Colonic mucosa (tissue), 4 donors: ENCODE data around the gene XPO6. TPM values are rescaled to one million over a fixed set of nuclear protein-coding genes. Genes with fewer than 3 reads are reported as not detected.

ENCODE experiments used
- DNase-seq: peaks from one replicate; pipeline ENCODE4 v3.0.0-alpha.2; 2020
- H3K27ac ChIP-seq: fragments of 200-600 bp; one replicate; pipeline ENCODE4 v1.8.0; 2021
- H3K27me3 ChIP-seq: fragments of 200-600 bp; one replicate; pipeline ENCODE4 v1.8.0; 2021
- H3K36me3 ChIP-seq: fragments of 200-600 bp; one replicate; pipeline ENCODE4 v1.8.0; 2021
- H3K4me1 ChIP-seq: fragments of 200-600 bp; one replicate; pipeline ENCODE4 v1.8.0; 2021; ENCODE audit warnings: mild to moderate bottlenecking
- H3K4me3 ChIP-seq: fragments of 200-600 bp; one replicate; pipeline ENCODE4 v1.8.0; 2021
- H3K9ac ChIP-seq, 2 donors: one replicate each; pipeline ENCODE4 v1.7.0; 2013; ENCODE audit warnings: control low read depth in 2 of 2, low read depth in 2 of 2, low read length in 2 of 2
- H3K9me3 ChIP-seq: fragments of 200-600 bp; one replicate; pipeline ENCODE4 v1.8.0; 2021
- CTCF ChIP-seq: fragments of 200-600 bp; IDR thresholded peaks from one replicate; pipeline ENCODE4 v1.8.0; 2022; ENCODE audit warnings: antibody characterized with exemption, mild to moderate bottlenecking
- intact Hi-C: fragments of 100-400 bp; cut with DNase I; formaldehyde crosslinking; loops from one replicate; pipeline ENCODE4 v1.14.1; 2022
- total RNA-seq, 2 donors: library from RNA; stranded (reverse); fragmentation: NEBNext Ultra II Directional in 1 of 2; extraction: Animal tissue kit (Norgen Biotek cat#: 25700) in 1 of 2; gene quantifications; one replicate each; pipeline ENCODE4 v1.2.1, GENCODE V29; 2021
- donor health status: healthy.
- donor health status: DM: no; HTN: no; CAD: no.
- donor health status: DM: no; HTN: no; CAD: no.

XPO6 gene
- total RNA-seq, 2 donors from 2014 or later = 77.0 to 144 TPM

- Histone ChIP-seq H3K27me3 (no peaks in the 10 kb centered on the region), H3K27ac (no peak overlapping the region), H3K9ac (no peak overlapping the region), H3K9me3 (no peaks in the 10 kb centered on the region), H3K4me3 (no peak overlapping the region), H3K4me1 (no peaks in the 10 kb centered on the region), H3K36me3 (no peaks in the 10 kb centered on the region)
- DNase-seq = no peak
- intact Hi-C loops = no loop called here
- no peak for TF ChIP-seq CTCF
Observed at GRCh38 chr16:28145796-28146195, 66.0 kb downstream of the XPO6 start.

GRCh38 chr16:28140788-28141618, 70.8 kb downstream of the XPO6 start:
- intact Hi-C loops = no loop called here
- no peaks in the 10 kb centered on the region for H3K4me1 ChIP-seq
- no peak overlapping the region for H3K9ac ChIP-seq
- DNase-seq = no peak
- no peak for TF ChIP-seq CTCF
- H3K9me3 ChIP-seq = no peaks in the 10 kb centered on the region
- no peaks in the 10 kb centered on the region for H3K36me3 ChIP-seq
- no peaks in the 10 kb centered on the region for H3K27me3 ChIP-seq
- no peak overlapping the region for H3K4me3 ChIP-seq
- peak overlapping the region; percentile 64 for H3K27ac ChIP-seq

- Histone ChIP-seq H3K36me3 (no peaks in the 10 kb centered on the region), H3K27ac (no peak overlapping the region), H3K27me3 (no peaks in the 10 kb centered on the region), H3K4me1 (no peaks in the 10 kb centered on the region), H3K9me3 (no peaks in the 10 kb centered on the region), H3K4me3 (no peak overlapping the region), H3K9ac (no peak overlapping the region)
- intact Hi-C loops = no loop called here
- no peak for DNase-seq
- no peak for TF ChIP-seq CTCF
Observed at GRCh38 chr16:28139530-28139929, 72.2 kb downstream of the XPO6 start.

GRCh38 chr16:28136751-28137434, 74.9 kb downstream of the XPO6 start:
- no peaks in the 10 kb centered on the region for H3K9me3 ChIP-seq
- H3K27me3 ChIP-seq = no peaks in the 10 kb centered on the region
- DNase-seq = no peak
- intact Hi-C loops = no loop called here
- no peak overlapping the region for H3K27ac ChIP-seq
- no peak for TF ChIP-seq CTCF
- H3K9ac ChIP-seq = no peak overlapping the region
- no peaks in the 10 kb centered on the region for H3K36me3 ChIP-seq
- no peaks in the 10 kb centered on the region for H3K4me1 ChIP-seq
- no peak overlapping the region for H3K4me3 ChIP-seq

GRCh38 chr16:28133666-28134065, 78.1 kb downstream of the XPO6 start:
- Histone ChIP-seq H3K27ac (no peak overlapping the region), H3K9me3 (no peaks in the 10 kb centered on the region), H3K27me3 (no peaks in the 10 kb centered on the region), H3K36me3 (no peaks in the 10 kb centered on the region), H3K9ac (no peak overlapping the region), H3K4me3 (no peak overlapping the region), H3K4me1 (no peaks in the 10 kb centered on the region)
- DNase-seq = no peak
- intact Hi-C loops = no loop called here
- no peak for TF ChIP-seq CTCF
